Measurements from ENCODE around the gene CADM1.

The CADM1 gene

GRCh38 chr11:115439385-115439784 lies 64.8 kb downstream of the CADM1 start:
- Histone ChIP-seq H3K27me3 (replicated peaks; ENCODE audit: control insufficient read depth, insufficient read depth, low read length) (no peaks in the 10 kb centered on the region), H3K4me3 (ENCODE audit: low read length) (no peak overlapping the region), H3K36me3 (ENCODE audit: control insufficient read depth, insufficient read depth, low read length, severe bottlenecking) (no peaks in the 10 kb centered on the region), H3K4me1 (ENCODE audit: control insufficient read depth, insufficient read depth, low read length) (no peaks in the 10 kb centered on the region), H3K9ac (ENCODE audit: low read length) (no peak overlapping the region), H3K9me3 (ENCODE audit: control insufficient read depth, low read length) (no peaks in the 10 kb centered on the region)
- no peak for DNase-seq (ENCODE audit: low read depth)

- Histone ChIP-seq H3K4me1 (ENCODE audit: control insufficient read depth, insufficient read depth, low read length) (no peaks in the 10 kb centered on the region), H3K27me3 (replicated peaks; ENCODE audit: control insufficient read depth, insufficient read depth, low read length) (no peaks in the 10 kb centered on the region), H3K9me3 (ENCODE audit: control insufficient read depth, low read length) (no peaks in the 10 kb centered on the region), H3K36me3 (ENCODE audit: control insufficient read depth, insufficient read depth, low read length, severe bottlenecking) (no peaks in the 10 kb centered on the region), H3K9ac (ENCODE audit: low read length) (no peak overlapping the region), H3K4me3 (ENCODE audit: low read length) (no peak overlapping the region)
- no peak for DNase-seq (ENCODE audit: low read depth)
Measured at GRCh38 chr11:115437902-115438575, 66.2 kb downstream of the CADM1 start.

DNA sequence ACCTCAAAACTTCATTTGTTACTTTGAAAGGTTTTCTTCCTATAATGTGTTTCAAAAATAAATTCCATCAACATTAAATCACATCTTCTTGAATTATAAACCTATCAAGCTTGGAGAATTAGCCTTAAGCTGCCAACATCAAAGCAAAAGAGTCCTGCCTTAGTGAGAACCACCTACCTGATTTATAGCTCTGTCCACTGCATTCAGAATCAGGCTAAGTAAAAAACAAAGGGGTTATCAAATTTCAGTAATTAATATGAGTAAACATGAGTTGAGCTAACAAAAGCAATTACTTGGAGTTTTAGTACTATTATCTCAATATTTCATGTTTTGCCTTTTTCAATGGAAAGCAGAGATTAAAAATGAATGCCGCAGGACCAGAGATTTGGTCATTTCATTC lies 73.9 kb downstream of the CADM1 start:
- DNase-seq (ENCODE audit: low read depth) = no peak
- Histone ChIP-seq H3K9me3 (ENCODE audit: control insufficient read depth, low read length) (no peaks in the 10 kb centered on the region), H3K4me3 (ENCODE audit: low read length) (no peak overlapping the region), H3K9ac (ENCODE audit: low read length) (no peak overlapping the region), H3K36me3 (ENCODE audit: control insufficient read depth, insufficient read depth, low read length, severe bottlenecking) (no peaks in the 10 kb centered on the region), H3K27me3 (replicated peaks; ENCODE audit: control insufficient read depth, insufficient read depth, low read length) (no peaks in the 10 kb centered on the region), H3K4me1 (ENCODE audit: control insufficient read depth, insufficient read depth, low read length) (no peaks in the 10 kb centered on the region)

DNA sequence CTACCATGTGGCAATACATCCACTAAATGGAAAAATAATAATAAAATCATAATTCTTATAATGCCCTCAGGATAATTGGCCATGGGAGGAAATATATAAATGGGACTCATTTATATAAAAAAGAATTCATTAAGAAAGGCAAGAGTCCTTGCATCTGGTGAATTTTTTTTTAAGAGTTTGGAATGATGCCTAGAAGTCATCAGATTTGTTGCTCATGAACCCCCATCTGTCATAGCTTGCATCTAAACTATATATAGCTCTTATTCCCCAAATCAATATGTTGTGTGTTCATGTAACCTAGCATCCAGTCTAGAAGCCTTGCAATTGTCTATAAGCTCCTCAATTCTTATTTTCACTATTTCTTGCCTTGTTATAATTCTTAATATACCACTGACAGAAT lies 75.9 kb downstream of the CADM1 start:
- H3K4me3 ChIP-seq (ENCODE audit: low read length) = no peak overlapping the region
- H3K27me3 ChIP-seq (replicated peaks; ENCODE audit: control insufficient read depth, insufficient read depth, low read length) = no peaks in the 10 kb centered on the region
- no peaks in the 10 kb centered on the region for H3K9me3 ChIP-seq (ENCODE audit: control insufficient read depth, low read length)
- no peak overlapping the region for H3K9ac ChIP-seq (ENCODE audit: low read length)
- no peak for DNase-seq (ENCODE audit: low read depth)
- no peaks in the 10 kb centered on the region for H3K36me3 ChIP-seq (ENCODE audit: control insufficient read depth, insufficient read depth, low read length, severe bottlenecking)
- H3K4me1 ChIP-seq (ENCODE audit: control insufficient read depth, insufficient read depth, low read length) = no peaks in the 10 kb centered on the region

GRCh38 chr11:115425816-115426215 lies 78.4 kb downstream of the CADM1 start:
- Histone ChIP-seq H3K4me3 (ENCODE audit: low read length) (no peak overlapping the region), H3K9ac (ENCODE audit: low read length) (no peak overlapping the region), H3K4me1 (ENCODE audit: control insufficient read depth, insufficient read depth, low read length) (no peaks in the 10 kb centered on the region), H3K9me3 (ENCODE audit: control insufficient read depth, low read length) (no peaks in the 10 kb centered on the region), H3K27me3 (replicated peaks; ENCODE audit: control insufficient read depth, insufficient read depth, low read length) (peaks cover 11% of the 10 kb centered on the region), H3K36me3 (ENCODE audit: control insufficient read depth, insufficient read depth, low read length, severe bottlenecking) (no peaks in the 10 kb centered on the region)
- DNase-seq (ENCODE audit: low read depth) = no peak

DNA sequence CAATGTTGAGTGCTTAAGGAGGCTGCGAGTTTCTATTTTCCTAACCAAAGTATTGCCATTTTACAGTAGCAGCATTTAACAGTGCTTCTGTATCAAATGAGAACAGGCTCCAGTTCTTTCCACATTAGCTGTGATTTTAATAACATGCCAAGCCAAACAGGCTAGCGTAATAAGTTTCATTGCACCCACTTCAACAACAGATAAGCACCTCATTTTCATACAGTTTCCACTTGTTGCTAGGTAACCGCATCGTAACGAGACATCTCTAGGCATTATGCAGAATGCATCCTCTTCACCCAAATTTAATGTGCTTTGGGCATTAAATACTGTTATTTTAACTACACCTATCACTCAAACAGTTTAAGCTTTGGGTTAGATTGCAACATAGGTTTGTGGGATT lies 79.0 kb downstream of the CADM1 start:
- Histone ChIP-seq H3K36me3 (ENCODE audit: control insufficient read depth, insufficient read depth, low read length, severe bottlenecking) (no peaks in the 10 kb centered on the region), H3K27me3 (replicated peaks; ENCODE audit: control insufficient read depth, insufficient read depth, low read length) (peaks cover 11% of the 10 kb centered on the region), H3K9ac (ENCODE audit: low read length) (no peak overlapping the region), H3K4me1 (ENCODE audit: control insufficient read depth, insufficient read depth, low read length) (no peaks in the 10 kb centered on the region), H3K4me3 (ENCODE audit: low read length) (no peak overlapping the region), H3K9me3 (ENCODE audit: control insufficient read depth, low read length) (no peaks in the 10 kb centered on the region)
- no peak for DNase-seq (ENCODE audit: low read depth)

DNA sequence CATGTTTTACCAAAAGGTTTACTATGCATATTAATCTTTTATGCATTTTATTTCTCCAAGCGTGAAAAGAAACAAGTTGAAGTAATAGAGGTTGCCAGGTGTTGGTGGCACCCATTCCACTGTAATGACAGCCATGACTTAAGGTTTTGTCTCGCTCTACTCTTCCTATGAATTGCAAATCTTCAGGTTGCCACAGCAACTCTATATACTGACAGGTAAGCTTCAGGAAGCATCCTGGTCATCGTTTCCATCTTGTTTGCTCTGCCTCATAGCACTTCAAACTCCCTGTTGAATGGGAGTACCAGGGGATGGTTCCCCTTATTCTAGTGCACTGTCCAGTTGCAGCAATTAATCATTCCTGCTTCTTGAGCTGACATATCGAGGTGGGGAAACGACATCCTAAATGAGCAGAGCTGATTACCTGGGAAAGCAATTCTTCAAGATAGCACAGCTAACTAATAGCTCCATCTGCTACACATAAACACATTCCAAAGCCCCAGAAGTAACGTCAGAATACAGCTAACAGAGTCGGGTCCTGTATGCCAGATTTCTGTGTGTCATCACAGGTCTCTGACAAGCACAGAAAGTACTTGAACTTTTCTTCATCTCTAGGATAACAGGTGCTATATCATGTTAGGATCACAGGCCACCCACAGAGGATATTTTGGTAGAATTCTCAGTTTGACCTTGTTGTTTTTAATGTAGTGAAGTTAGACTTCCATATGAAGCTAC lies 80.3 kb downstream of the CADM1 start:
- Histone ChIP-seq H3K36me3 (ENCODE audit: control insufficient read depth, insufficient read depth, low read length, severe bottlenecking) (no peaks in the 10 kb centered on the region), H3K27me3 (replicated peaks; ENCODE audit: control insufficient read depth, insufficient read depth, low read length) (peaks cover 11% of the 10 kb centered on the region), H3K4me1 (ENCODE audit: control insufficient read depth, insufficient read depth, low read length) (no peaks in the 10 kb centered on the region), H3K4me3 (ENCODE audit: low read length) (no peak overlapping the region), H3K9me3 (ENCODE audit: control insufficient read depth, low read length) (no peaks in the 10 kb centered on the region), H3K9ac (ENCODE audit: low read length) (no peak overlapping the region)
- DNase-seq (ENCODE audit: low read depth) = no peak

GRCh38 chr11:115421992-115422689 lies 82.1 kb downstream of the CADM1 start:
- no peak overlapping the region for H3K4me3 ChIP-seq (ENCODE audit: low read length)
- DNase-seq (ENCODE audit: low read depth) = no peak
- H3K36me3 ChIP-seq (ENCODE audit: control insufficient read depth, insufficient read depth, low read length, severe bottlenecking) = no peaks in the 10 kb centered on the region
- H3K27me3 ChIP-seq (replicated peaks; ENCODE audit: control insufficient read depth, insufficient read depth, low read length) = peaks cover 11% of the 10 kb centered on the region
- no peaks in the 10 kb centered on the region for H3K9me3 ChIP-seq (ENCODE audit: control insufficient read depth, low read length)
- no peak overlapping the region for H3K9ac ChIP-seq (ENCODE audit: low read length)
- no peaks in the 10 kb centered on the region for H3K4me1 ChIP-seq (ENCODE audit: control insufficient read depth, insufficient read depth, low read length)

GRCh38 chr11:115421352-115421991 lies 82.7 kb downstream of the CADM1 start:
- H3K36me3 ChIP-seq (ENCODE audit: control insufficient read depth, insufficient read depth, low read length, severe bottlenecking) = no peaks in the 10 kb centered on the region
- H3K9ac ChIP-seq (ENCODE audit: low read length) = no peak overlapping the region
- DNase-seq (ENCODE audit: low read depth) = no peak
- H3K4me3 ChIP-seq (ENCODE audit: low read length) = no peak overlapping the region
- peaks cover 11% of the 10 kb centered on the region for H3K27me3 ChIP-seq (replicated peaks; ENCODE audit: control insufficient read depth, insufficient read depth, low read length)
- no peaks in the 10 kb centered on the region for H3K4me1 ChIP-seq (ENCODE audit: control insufficient read depth, insufficient read depth, low read length)
- no peaks in the 10 kb centered on the region for H3K9me3 ChIP-seq (ENCODE audit: control insufficient read depth, low read length)

DNA sequence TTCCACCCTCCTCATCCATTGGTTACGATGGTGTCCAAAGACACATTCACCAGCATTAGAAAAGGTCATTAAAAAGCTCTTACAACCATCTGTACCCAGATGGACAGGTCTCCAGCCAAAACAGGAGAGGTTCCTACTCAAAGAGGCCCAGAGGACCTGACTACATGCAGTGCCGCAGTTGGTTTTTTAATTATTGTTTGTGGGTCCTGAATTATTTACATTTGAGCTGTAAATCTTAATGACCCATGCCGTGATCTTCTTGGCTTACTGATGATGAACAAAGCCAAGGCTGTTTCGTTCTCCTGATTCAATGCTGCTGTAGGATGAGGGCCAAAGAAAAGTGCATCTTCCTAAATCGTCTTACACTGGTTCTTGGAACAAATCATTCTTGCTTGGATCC lies 83.7 kb downstream of the CADM1 start:
- Histone ChIP-seq H3K27me3 (replicated peaks; ENCODE audit: control insufficient read depth, insufficient read depth, low read length) (peaks cover 11% of the 10 kb centered on the region), H3K9me3 (ENCODE audit: control insufficient read depth, low read length) (no peaks in the 10 kb centered on the region), H3K9ac (ENCODE audit: low read length) (no peak overlapping the region)

DNA sequence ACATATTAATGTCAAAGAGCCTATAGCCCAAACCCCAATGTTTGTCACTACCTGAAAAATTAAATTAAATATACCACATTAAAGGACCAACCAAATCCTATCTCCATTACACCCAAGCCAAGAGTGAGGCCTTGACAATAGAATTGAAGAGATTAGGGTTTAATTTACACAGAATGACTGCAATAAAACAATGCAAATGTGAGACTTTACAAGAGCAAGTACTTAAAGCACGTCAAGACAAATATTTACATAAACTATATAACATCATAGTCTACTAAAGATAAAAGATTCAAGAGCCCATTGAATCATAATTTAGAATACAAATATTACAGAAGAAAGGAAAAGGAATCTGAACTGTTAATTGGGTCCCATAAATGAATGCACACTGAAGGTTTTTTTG lies 85.6 kb downstream of the CADM1 start:
- DNase-seq (ENCODE audit: low read depth) = no peak
- no peaks in the 10 kb centered on the region for H3K9me3 ChIP-seq (ENCODE audit: control insufficient read depth, low read length)

More for the DNA sequence above, 83.7 kb downstream of the CADM1 start:
- H3K4me1 ChIP-seq (ENCODE audit: control insufficient read depth, insufficient read depth, low read length) = no peaks in the 10 kb centered on the region
- DNase-seq (ENCODE audit: low read depth) = no peak
- H3K36me3 ChIP-seq (ENCODE audit: control insufficient read depth, insufficient read depth, low read length, severe bottlenecking) = no peaks in the 10 kb centered on the region
- H3K4me3 ChIP-seq (ENCODE audit: low read length) = no peak overlapping the region

More for the DNA sequence above, 85.6 kb downstream of the CADM1 start:
- H3K9ac ChIP-seq (ENCODE audit: low read length) = no peak overlapping the region
- H3K27me3 ChIP-seq (replicated peaks; ENCODE audit: control insufficient read depth, insufficient read depth, low read length) = peaks cover 11% of the 10 kb centered on the region
- no peak overlapping the region for H3K4me3 ChIP-seq (ENCODE audit: low read length)
- no peaks in the 10 kb centered on the region for H3K4me1 ChIP-seq (ENCODE audit: control insufficient read depth, insufficient read depth, low read length)
- no peaks in the 10 kb centered on the region for H3K36me3 ChIP-seq (ENCODE audit: control insufficient read depth, insufficient read depth, low read length, severe bottlenecking)

All from adipocyte (in vitro differentiated cells).